Measurements from ENCODE around the gene MXRA7.

The MXRA7 gene

GRCh38 chr17:76706817-76707216, 3.9 kb downstream of the MXRA7 start:
- H3K9me3 ChIP-seq (replicated peaks in 1 of 2; ENCODE audit: control insufficient read depth in 2 of 2, insufficient read depth in 1 of 2, low read depth in 1 of 2, low read length in 2 of 2), result peaks cover 0 to 3% of the 10 kb centered on the region in 2 donors
- H4K8ac ChIP-seq (ENCODE audit: low read depth, low read length), result no peak overlapping the region
- no peak overlapping the region for H3K4me3 ChIP-seq (ENCODE audit: low read length in 2 of 2)
- no peak overlapping the region for H3K18ac ChIP-seq (ENCODE audit: low read length)
- H2BK15ac ChIP-seq (ENCODE audit: low read length), result no peak overlapping the region
- peaks cover 6% of the 10 kb centered on the region for H3K79me1 ChIP-seq (ENCODE audit: low read depth, low read length)
- H2BK5ac ChIP-seq (ENCODE audit: low read length), result no peak overlapping the region
- H3K27me3 ChIP-seq (ENCODE audit: control insufficient read depth in 3 of 3, insufficient read depth in 3 of 3, low read depth in 1 of 3, low read length in 3 of 3), result no peaks in the 10 kb centered on the region
- no peak overlapping the region for H3K9ac ChIP-seq (ENCODE audit: low read depth, low read length, poor library complexity)
- DNase-seq (ENCODE audit: low spot score), result no peak
- no peak overlapping the region for H3K4ac ChIP-seq (ENCODE audit: low read length)
- no peak overlapping the region for H2BK12ac ChIP-seq (ENCODE audit: low read length)
- H3K36me3 ChIP-seq (replicated peaks in 1 of 2; ENCODE audit: control insufficient read depth in 2 of 2, insufficient read depth in 2 of 2, low read length in 2 of 2), result no peaks in the 10 kb centered on the region
- no peak overlapping the region for H4K91ac ChIP-seq (ENCODE audit: low read depth, low read length, poor library complexity)
- H3K23ac ChIP-seq (ENCODE audit: low read depth, low read length, poor library complexity), result no peak overlapping the region
- H3K14ac ChIP-seq (ENCODE audit: low read length), result no peak overlapping the region
- no CpG with 5 or more reads among the region's 3 CpGs for WGBS, 2 donors (ENCODE audit: extremely low coverage in 2 of 2, insufficient read length in 2 of 2, insufficient replicate concordance in 1 of 2)
- H3K27ac ChIP-seq (replicated peaks; ENCODE audit: low read length), result no peak overlapping the region
- H2BK120ac ChIP-seq (ENCODE audit: low read depth, low read length), result no peak overlapping the region
- no peak overlapping the region for H2AK5ac ChIP-seq (ENCODE audit: low read depth, low read length)
- H3K4me1 ChIP-seq (ENCODE audit: control insufficient read depth in 2 of 2, insufficient read depth in 1 of 2, low read depth in 1 of 2, low read length in 2 of 2), result peaks cover 25 to 26% of the 10 kb centered on the region in 2 donors
- H2AFZ ChIP-seq (ENCODE audit: low read length), result no peak overlapping the region
- H3K4me2 ChIP-seq (ENCODE audit: insufficient read depth, low read length, poor library complexity, severe bottlenecking), result no peak overlapping the region

GRCh38 chr17:76704805-76705204, 6.0 kb downstream of the MXRA7 start:
- peaks cover 36 to 38% of the 10 kb centered on the region in 2 donors for H3K4me1 ChIP-seq (ENCODE audit: control insufficient read depth in 2 of 2, insufficient read depth in 1 of 2, low read depth in 1 of 2, low read length in 2 of 2)
- H4K8ac ChIP-seq (ENCODE audit: low read depth, low read length), result no peak overlapping the region
- H2BK12ac ChIP-seq (ENCODE audit: low read length), result no peak overlapping the region
- H3K23ac ChIP-seq (ENCODE audit: low read depth, low read length, poor library complexity), result no peak overlapping the region
- no peaks in the 10 kb centered on the region for H3K36me3 ChIP-seq (replicated peaks in 1 of 2; ENCODE audit: control insufficient read depth in 2 of 2, insufficient read depth in 2 of 2, low read length in 2 of 2)
- no peak overlapping the region for H2BK120ac ChIP-seq (ENCODE audit: low read depth, low read length)
- no peak overlapping the region for H3K4ac ChIP-seq (ENCODE audit: low read length)
- H2AFZ ChIP-seq (ENCODE audit: low read length), result no peak overlapping the region
- H3K4me3 ChIP-seq (ENCODE audit: low read length in 2 of 2), result no peak overlapping the region
- DNase-seq (ENCODE audit: low spot score), result no peak
- no peak overlapping the region for H2AK5ac ChIP-seq (ENCODE audit: low read depth, low read length)
- no peak overlapping the region for H3K9ac ChIP-seq (ENCODE audit: low read depth, low read length, poor library complexity)
- H3K27ac ChIP-seq (replicated peaks; ENCODE audit: low read length), result no peak overlapping the region
- no CpG with 5 or more reads among the region's 4 CpGs for WGBS, 2 donors (ENCODE audit: extremely low coverage in 2 of 2, insufficient read length in 2 of 2, insufficient replicate concordance in 1 of 2)
- no peak overlapping the region for H3K18ac ChIP-seq (ENCODE audit: low read length)
- no peak overlapping the region for H4K91ac ChIP-seq (ENCODE audit: low read depth, low read length, poor library complexity)
- no peak overlapping the region for H2BK5ac ChIP-seq (ENCODE audit: low read length)
- no peak overlapping the region for H3K14ac ChIP-seq (ENCODE audit: low read length)
- peaks cover 4% of the 10 kb centered on the region for H3K79me1 ChIP-seq (ENCODE audit: low read depth, low read length)
- no peak overlapping the region for H2BK15ac ChIP-seq (ENCODE audit: low read length)
- no peaks in the 10 kb centered on the region for H3K27me3 ChIP-seq (ENCODE audit: control insufficient read depth in 3 of 3, insufficient read depth in 3 of 3, low read depth in 1 of 3, low read length in 3 of 3)
- H3K9me3 ChIP-seq (replicated peaks in 1 of 2; ENCODE audit: control insufficient read depth in 2 of 2, insufficient read depth in 1 of 2, low read depth in 1 of 2, low read length in 2 of 2), result peaks cover 0 to 3% of the 10 kb centered on the region in 2 donors
- H3K4me2 ChIP-seq (ENCODE audit: insufficient read depth, low read length, poor library complexity, severe bottlenecking), result no peak overlapping the region

- no peak overlapping the region for H2BK12ac ChIP-seq (ENCODE audit: low read length)
Measured at GRCh38 chr17:76702941-76703637, 7.7 kb downstream of the MXRA7 start.

GRCh38 chr17:76702076-76702475, 8.7 kb downstream of the MXRA7 start:
- no peak overlapping the region for H3K14ac ChIP-seq (ENCODE audit: low read length)
- H2BK5ac ChIP-seq (ENCODE audit: low read length), result no peak overlapping the region
- H3K27ac ChIP-seq (replicated peaks; ENCODE audit: low read length), result no peak overlapping the region
- H4K91ac ChIP-seq (ENCODE audit: low read depth, low read length, poor library complexity), result no peak overlapping the region
- peaks cover 2% of the 10 kb centered on the region for H3K79me1 ChIP-seq (ENCODE audit: low read depth, low read length)
- H2AK5ac ChIP-seq (ENCODE audit: low read depth, low read length), result no peak overlapping the region
- peaks cover 0 to 3% of the 10 kb centered on the region in 2 donors for H3K9me3 ChIP-seq (replicated peaks in 1 of 2; ENCODE audit: control insufficient read depth in 2 of 2, insufficient read depth in 1 of 2, low read depth in 1 of 2, low read length in 2 of 2)
- H2BK15ac ChIP-seq (ENCODE audit: low read length), result no peak overlapping the region
- no peak overlapping the region for H3K23ac ChIP-seq (ENCODE audit: low read depth, low read length, poor library complexity)
- no peak overlapping the region for H3K4ac ChIP-seq (ENCODE audit: low read length)
- H3K9ac ChIP-seq (ENCODE audit: low read depth, low read length, poor library complexity), result no peak overlapping the region
- no peak overlapping the region for H2BK120ac ChIP-seq (ENCODE audit: low read depth, low read length)
- no peak for DNase-seq (ENCODE audit: low spot score)
- H2BK12ac ChIP-seq (ENCODE audit: low read length), result no peak overlapping the region
- no peak overlapping the region for H3K18ac ChIP-seq (ENCODE audit: low read length)
- H2AFZ ChIP-seq (ENCODE audit: low read length), result no peak overlapping the region
- no CpG with 5 or more reads among the region's 2 CpGs for WGBS, 2 donors (ENCODE audit: extremely low coverage in 2 of 2, insufficient read length in 2 of 2, insufficient replicate concordance in 1 of 2)
- no peak overlapping the region for H4K8ac ChIP-seq (ENCODE audit: low read depth, low read length)
- peaks cover 31 to 33% of the 10 kb centered on the region in 2 donors for H3K4me1 ChIP-seq (ENCODE audit: control insufficient read depth in 2 of 2, insufficient read depth in 1 of 2, low read depth in 1 of 2, low read length in 2 of 2)
- H3K4me3 ChIP-seq (ENCODE audit: low read length in 2 of 2), result no peak overlapping the region
- H3K4me2 ChIP-seq (ENCODE audit: insufficient read depth, low read length, poor library complexity, severe bottlenecking), result no peak overlapping the region
- no peaks in the 10 kb centered on the region for H3K27me3 ChIP-seq (ENCODE audit: control insufficient read depth in 3 of 3, insufficient read depth in 3 of 3, low read depth in 1 of 3, low read length in 3 of 3)
- H3K36me3 ChIP-seq (replicated peaks in 1 of 2; ENCODE audit: control insufficient read depth in 2 of 2, insufficient read depth in 2 of 2, low read length in 2 of 2), result no peaks in the 10 kb centered on the region

More at GRCh38 chr17:76702941-76703637, 7.7 kb downstream of the MXRA7 start:
- Histone ChIP-seq H3K9ac (ENCODE audit: low read depth, low read length, poor library complexity) (no peak overlapping the region), H3K4ac (ENCODE audit: low read length) (no peak overlapping the region), H3K14ac (ENCODE audit: low read length) (no peak overlapping the region), H3K18ac (ENCODE audit: low read length) (no peak overlapping the region), H3K36me3 (replicated peaks in 1 of 2; ENCODE audit: control insufficient read depth in 2 of 2, insufficient read depth in 2 of 2, low read length in 2 of 2) (no peaks in the 10 kb centered on the region), H3K4me3 (ENCODE audit: low read length in 2 of 2) (no peak overlapping the region), H2BK5ac (ENCODE audit: low read length) (no peak overlapping the region), H3K27ac (replicated peaks; ENCODE audit: low read length) (no peak overlapping the region), H3K27me3 (ENCODE audit: control insufficient read depth in 3 of 3, insufficient read depth in 3 of 3, low read depth in 1 of 3, low read length in 3 of 3) (no peaks in the 10 kb centered on the region), H2AFZ (ENCODE audit: low read length) (no peak overlapping the region), H2BK120ac (ENCODE audit: low read depth, low read length) (no peak overlapping the region), H4K8ac (ENCODE audit: low read depth, low read length) (no peak overlapping the region), H2AK5ac (ENCODE audit: low read depth, low read length) (no peak overlapping the region), H3K23ac (ENCODE audit: low read depth, low read length, poor library complexity) (no peak overlapping the region), H3K79me1 (ENCODE audit: low read depth, low read length) (peaks cover 2% of the 10 kb centered on the region), H3K4me1 (ENCODE audit: control insufficient read depth in 2 of 2, insufficient read depth in 1 of 2, low read depth in 1 of 2, low read length in 2 of 2) (peaks cover 26% of the 10 kb centered on the region in 2 donors), H3K4me2 (ENCODE audit: insufficient read depth, low read length, poor library complexity, severe bottlenecking) (no peak overlapping the region), H2BK15ac (ENCODE audit: low read length) (no peak overlapping the region), H4K91ac (ENCODE audit: low read depth, low read length, poor library complexity) (no peak overlapping the region), H3K9me3 (replicated peaks in 1 of 2; ENCODE audit: control insufficient read depth in 2 of 2, insufficient read depth in 1 of 2, low read depth in 1 of 2, low read length in 2 of 2) (peaks cover 0 to 3% of the 10 kb centered on the region in 2 donors)
- WGBS, 2 donors (ENCODE audit: extremely low coverage in 2 of 2, insufficient read length in 2 of 2, insufficient replicate concordance in 1 of 2), result no CpG with 5 or more reads among the region's 10 CpGs
- DNase-seq (ENCODE audit: low spot score), result no peak
